Measurements from ENCODE around the gene TIMM21. TPM values are rescaled to one million over a fixed set of nuclear protein-coding genes. Genes with fewer than 3 reads are reported as not detected.

The TIMM21 gene
- polyA plus RNA-seq, 3 donors: 12.1 to 28.0 (median 23.1) TPM

DNA sequence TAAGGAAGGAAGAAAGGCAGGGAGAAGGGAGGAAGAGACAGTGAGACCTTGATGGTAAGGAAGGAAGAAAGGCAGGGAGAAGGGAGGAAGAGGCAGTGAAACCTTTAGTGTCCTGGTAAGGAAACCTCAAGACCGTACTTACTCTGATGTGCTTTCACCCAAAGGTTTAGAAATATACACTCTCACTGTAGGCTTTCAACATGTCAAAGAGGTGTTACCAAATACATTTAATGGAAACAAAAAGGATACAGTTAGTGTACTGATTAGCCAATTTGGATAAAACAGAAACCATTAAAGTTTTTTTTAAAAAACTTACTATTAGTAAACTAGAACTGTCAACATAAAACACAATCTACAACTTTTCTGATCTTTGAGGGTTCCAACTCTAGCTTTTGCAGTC is 7.7 kb upstream of the TIMM21 start:
- WGBS, 3 donors: 33 to 74% (median 56%) methylated on average over 1 of the region's 1 CpG
- H3K27ac ChIP-seq (ENCODE audit: low read depth, low read length): no peak overlapping the region

DNA sequence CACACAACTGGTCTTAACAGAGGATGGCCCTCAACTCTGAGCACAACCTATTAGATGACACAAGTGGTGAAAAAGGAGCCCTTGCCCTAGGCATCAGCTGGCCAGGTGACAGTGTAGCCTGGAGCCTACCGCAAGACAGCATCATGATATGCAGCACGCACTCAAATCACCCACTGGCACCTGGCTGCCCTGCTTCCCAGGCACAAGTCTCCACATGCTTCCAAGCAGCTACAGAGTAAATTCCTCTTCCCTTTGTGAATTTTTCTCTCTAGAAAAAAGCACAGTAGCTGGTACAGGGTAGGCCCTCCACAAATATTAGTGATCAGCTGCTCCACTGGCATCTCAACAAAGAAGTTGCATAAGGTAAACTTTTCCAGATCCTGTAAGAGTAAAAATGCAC is 6.7 kb upstream of the TIMM21 start:
- no peak overlapping the region for H3K27ac ChIP-seq (ENCODE audit: low read depth, low read length)
- 86 to 93% (median 88%) methylated on average over 2 of the region's 2 CpGs for WGBS, 3 donors

GRCh38 chr18:74142252-74142651 is 6.1 kb upstream of the TIMM21 start:
- WGBS, 3 donors: 69 to 76% (median 75%) methylated on average over 2 of the region's 2 CpGs
- no peak overlapping the region for H3K27ac ChIP-seq (ENCODE audit: low read depth, low read length)

GRCh38 chr18:74146756-74147155 is 1.6 kb upstream of the TIMM21 start:
- no peak overlapping the region for H3K27ac ChIP-seq (ENCODE audit: low read depth, low read length)
- WGBS, 3 donors: 34 to 48% (median 44%) methylated on average over 3 of the region's 3 CpGs

DNA sequence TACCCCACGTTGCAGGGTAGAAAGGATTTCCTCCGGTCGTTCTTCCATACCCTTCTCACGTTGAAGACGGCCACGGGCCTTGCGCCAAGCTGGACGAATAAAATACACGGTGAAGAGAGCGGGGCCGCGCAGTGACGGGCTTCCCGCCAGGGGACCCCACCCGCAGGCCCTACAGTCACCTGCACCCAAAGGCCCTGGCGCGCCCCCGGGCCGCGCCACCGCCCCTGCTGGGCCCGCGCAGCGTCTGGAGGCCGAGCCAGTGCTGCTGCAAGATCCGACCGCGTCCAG is 888 bp upstream of the TIMM21 start:
- H3K27ac ChIP-seq (ENCODE audit: low read depth, low read length): no peak overlapping the region
- 0% methylated on average over 23 to 28 of the region's 28 CpGs for WGBS, 3 donors

DNA sequence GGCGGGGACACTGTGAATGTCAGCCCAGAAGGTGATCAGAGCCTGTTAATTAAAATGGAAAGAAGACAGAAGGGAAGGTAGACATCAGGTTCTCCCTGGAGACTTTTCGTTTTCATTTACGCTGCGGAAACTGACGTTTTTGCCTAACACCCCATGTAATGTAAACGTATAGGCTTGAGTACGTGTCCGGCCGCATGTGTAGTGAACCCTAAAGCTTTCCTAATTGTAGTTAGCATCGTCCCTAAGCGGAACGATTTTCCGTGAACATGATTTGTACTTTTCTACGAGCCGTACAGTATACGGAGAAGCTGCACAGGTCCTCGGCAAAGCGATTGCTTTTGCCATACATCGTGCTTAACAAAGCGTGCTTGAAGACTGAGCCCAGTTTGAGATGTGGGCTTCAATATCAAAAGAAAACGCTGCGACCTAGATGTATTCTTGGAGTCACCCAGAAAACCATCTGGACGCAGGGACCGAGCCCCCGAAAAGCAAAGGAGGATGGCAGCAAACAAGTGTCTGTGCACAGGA is 284 bp downstream of the TIMM21 start:
- 0 to 1% (median 0%) methylated on average over 25 of the region's 25 CpGs for WGBS, 3 donors
- H3K27ac ChIP-seq (ENCODE audit: low read depth, low read length): no peak overlapping the region

DNA sequence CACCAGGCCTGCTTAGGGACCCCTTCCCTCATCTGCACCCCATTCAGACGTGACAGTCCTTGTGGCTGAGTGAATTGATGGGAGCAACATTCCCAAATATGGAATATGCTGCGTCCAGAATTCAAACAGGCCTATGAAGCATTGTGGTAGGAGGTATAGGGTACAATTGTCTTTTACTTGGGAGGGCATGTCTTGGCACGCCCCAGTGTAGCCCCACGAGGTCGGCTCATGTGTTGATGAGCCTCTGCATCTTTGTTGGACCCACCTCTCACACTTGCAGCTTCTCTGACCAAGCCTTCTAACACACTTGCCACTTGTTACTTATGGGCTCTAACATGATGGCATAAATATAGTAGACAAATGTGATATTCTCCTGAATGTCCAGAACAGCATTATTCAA is 1.6 kb downstream of the TIMM21 start:
- 75 to 79% (median 76%) methylated on average over 5 of the region's 5 CpGs for WGBS, 3 donors
- H3K27ac ChIP-seq (ENCODE audit: low read depth, low read length): no peak overlapping the region

GRCh38 chr18:74152270-74152669 is 3.9 kb downstream of the TIMM21 start:
- H3K27ac ChIP-seq (ENCODE audit: low read depth, low read length): no peak overlapping the region
- 75 to 84% (median 79%) methylated on average over 6 of the region's 6 CpGs for WGBS, 3 donors

GRCh38 chr18:74152857-74153256 is 4.5 kb downstream of the TIMM21 start:
- no peak overlapping the region for H3K27ac ChIP-seq (ENCODE audit: low read depth, low read length)
- 91 to 94% (median 92%) methylated on average over 2 of the region's 2 CpGs for WGBS, 3 donors

- 85 to 86% (median 85%) methylated on average over 4 of the region's 4 CpGs for WGBS, 3 donors
- no peak overlapping the region for H3K27ac ChIP-seq (ENCODE audit: low read depth, low read length)
Observed at GRCh38 chr18:74153377-74153776, 5.1 kb downstream of the TIMM21 start.

- 92 to 95% (median 94%) methylated on average over 4 of the region's 4 CpGs for WGBS, 3 donors
- H3K27ac ChIP-seq (ENCODE audit: low read depth, low read length): no peak overlapping the region
Observed at GRCh38 chr18:74153793-74154192, 5.5 kb downstream of the TIMM21 start.

DNA sequence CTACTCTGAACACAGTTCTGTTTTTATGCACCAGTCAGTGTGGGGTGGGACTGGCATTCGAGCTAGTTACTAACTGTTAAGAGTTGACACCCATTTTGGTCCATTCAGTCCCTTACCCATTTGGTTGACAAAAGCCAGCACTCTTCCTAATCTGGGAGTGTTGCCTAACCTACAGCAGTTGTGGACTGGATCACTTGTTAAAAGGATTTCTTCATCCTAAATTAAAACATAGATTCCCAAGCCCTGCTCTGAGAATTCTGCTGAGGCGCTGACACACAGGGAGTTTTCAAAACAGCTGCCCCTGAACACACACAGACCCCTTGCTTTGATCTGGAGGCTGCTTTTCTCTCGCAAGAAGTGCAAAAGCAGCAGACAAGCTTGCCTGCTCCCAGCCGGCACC is 6.4 kb downstream of the TIMM21 start:
- 91 to 93% (median 92%) methylated on average over 4 of the region's 4 CpGs for WGBS, 3 donors
- no peak overlapping the region for H3K27ac ChIP-seq (ENCODE audit: low read depth, low read length)

- 82 to 88% (median 84%) methylated on average over 4 of the region's 4 CpGs for WGBS, 3 donors
- H3K27ac ChIP-seq (ENCODE audit: low read depth, low read length): no peak overlapping the region
Observed at GRCh38 chr18:74155276-74155675, 7.0 kb downstream of the TIMM21 start.

GRCh38 chr18:74163019-74163660 is 14.8 kb downstream of the TIMM21 start:
- WGBS, 3 donors: 50 to 76% (median 56%) methylated on average over 11 of the region's 11 CpGs
- no peak overlapping the region for H3K27ac ChIP-seq (ENCODE audit: low read depth, low read length)

GRCh38 chr18:74166386-74166785 is 18.1 kb downstream of the TIMM21 start:
- 18 to 70% (median 66%) methylated on average over 7 of the region's 7 CpGs for WGBS, 3 donors
- H3K27ac ChIP-seq (ENCODE audit: low read depth, low read length): no peak overlapping the region

DNA sequence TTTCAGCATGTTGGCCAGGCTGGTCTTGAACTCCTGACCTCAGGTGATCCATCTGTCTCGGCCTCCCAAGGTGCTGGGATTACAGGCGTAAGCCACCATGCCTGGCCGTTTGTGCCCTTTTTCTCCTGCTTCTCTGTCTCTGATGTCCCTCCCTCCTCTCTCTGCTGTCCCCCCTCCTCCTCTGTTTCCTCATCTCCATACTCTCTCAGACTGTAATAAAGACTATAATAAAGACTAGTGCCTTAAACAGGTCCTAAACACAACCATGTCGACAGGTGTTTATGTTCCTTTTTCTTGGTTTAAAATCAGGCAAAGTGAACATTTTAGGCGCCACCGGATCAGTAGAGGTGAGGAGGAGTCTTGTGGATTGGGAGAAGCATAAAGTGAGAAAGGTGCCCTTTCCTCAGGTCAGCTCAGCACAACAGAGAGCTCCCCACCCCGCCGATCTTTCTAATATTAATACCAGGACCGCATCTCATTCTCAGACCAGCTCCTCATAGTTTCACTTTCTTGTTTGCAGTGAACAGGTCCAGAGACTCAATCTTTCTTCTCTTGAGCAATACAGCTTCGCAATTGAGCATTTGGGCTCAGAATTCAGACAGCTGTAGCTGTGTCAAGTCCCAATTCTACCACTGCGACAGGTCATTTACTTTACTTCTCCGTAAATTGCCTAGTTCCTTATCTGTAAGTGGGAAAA is 23.7 kb downstream of the TIMM21 start:
- H3K27ac ChIP-seq (ENCODE audit: low read depth, low read length): no peak overlapping the region
- WGBS, 3 donors: 40 to 62% (median 43%) methylated on average over 12 of the region's 12 CpGs

DNA sequence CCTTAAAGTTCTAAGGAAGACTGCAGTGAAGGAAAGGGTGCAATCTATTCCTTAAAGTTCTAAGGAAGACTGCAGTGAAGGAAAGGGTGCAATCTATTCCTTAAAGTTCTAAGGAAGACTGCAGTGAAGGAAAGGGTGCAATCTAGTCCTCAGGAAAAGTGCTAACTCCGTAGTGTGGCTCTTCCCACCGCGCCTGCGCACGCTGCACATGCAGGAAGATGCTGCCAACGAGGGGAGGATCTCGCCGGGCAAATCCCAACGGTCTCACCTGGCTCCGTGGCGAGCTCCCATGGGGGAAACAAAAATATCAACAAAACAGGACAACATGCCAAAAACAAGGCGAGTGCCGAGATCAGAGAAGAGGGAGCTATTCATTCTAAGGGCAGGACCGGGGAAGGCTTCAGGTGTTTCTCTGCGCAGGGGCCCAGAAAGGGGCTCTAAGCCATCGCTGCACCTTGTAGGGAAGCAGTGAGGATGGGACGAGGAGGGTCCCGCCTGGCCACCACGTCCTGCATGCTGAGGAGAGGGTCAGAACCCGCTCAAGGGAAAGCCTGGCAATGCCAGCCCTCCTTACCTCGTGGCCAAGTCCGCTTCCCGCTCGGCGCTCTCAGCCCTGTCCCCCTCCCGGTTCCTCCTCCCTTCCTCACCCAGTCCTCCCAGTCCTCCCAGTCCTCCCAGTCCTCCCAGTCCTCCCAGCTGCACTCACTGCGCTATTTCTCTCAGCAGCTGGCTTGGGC is 24.5 kb downstream of the TIMM21 start:
- H3K27ac ChIP-seq (ENCODE audit: low read depth, low read length): no peak overlapping the region
- WGBS, 3 donors: 76 to 79% (median 78%) methylated on average over 27 of the region's 27 CpGs

DNA sequence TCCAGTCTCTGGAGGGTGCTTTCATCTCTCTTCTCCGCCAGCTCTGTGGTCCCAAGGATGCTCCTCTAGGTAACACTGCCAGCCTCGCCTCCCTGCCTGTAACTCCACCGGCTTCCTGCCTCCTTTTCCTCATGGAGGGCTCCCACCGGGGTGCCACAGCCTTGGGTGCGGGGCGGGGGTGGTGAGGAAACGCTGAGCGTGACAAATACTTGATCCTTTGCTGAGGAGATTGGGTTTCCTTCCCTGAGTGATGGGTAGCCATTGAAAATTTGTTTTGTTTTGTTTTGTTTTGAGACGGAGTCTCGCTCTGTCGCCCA is 25.1 kb downstream of the TIMM21 start:
- H3K27ac ChIP-seq (ENCODE audit: low read depth, low read length): no peak overlapping the region
- 87 to 93% (median 90%) methylated on average over 11 of the region's 11 CpGs for WGBS, 3 donors

DNA sequence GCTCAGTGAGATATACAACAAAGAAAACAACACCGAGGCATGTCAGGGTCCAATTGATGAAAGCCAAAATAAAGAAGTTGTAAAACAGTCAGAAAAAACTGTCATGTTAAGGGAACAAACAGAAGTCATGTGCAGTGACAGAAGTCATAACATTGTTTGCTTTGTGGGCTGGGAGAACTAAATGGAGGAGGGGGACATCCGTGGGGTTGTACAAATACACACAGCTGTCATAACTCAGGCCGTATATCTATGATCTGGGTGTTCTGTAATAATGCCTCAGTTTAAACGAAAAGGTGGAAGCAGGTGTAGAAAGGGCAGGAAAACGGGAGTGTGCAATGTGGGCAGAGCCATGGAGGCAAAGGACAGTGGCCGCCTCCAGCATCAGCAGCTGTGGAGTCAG is 27.3 kb downstream of the TIMM21 start:
- WGBS, 3 donors: 47 to 65% (median 60%) methylated on average over 6 of the region's 6 CpGs

DNA sequence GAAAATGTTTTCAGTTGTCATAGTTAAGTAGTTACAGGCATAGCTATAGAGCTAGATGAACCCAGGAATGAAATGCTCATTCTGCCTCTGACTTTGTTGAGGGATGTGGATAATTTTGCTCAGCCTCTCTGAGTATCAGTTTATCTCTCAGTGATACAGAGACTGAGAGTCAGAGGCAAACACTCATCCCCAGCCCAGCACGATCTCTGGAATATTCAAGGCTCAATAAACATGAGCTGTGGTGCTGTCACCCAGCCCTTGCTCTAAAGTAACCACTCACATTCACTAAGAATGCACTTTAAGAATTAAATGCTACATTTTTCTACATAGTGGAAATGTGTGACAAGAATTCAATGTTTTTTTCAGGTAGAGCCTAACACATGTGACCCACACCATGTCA is 30.6 kb downstream of the TIMM21 start:
- WGBS, 3 donors: 72 to 90% (median 88%) methylated on average over 1 of the region's 1 CpG

More for the DNA sequence above, 27.3 kb downstream of the TIMM21 start:
- H3K27ac ChIP-seq (ENCODE audit: low read depth, low read length): no peak overlapping the region

More for the DNA sequence above, 30.6 kb downstream of the TIMM21 start:
- H3K27ac ChIP-seq (ENCODE audit: low read depth, low read length): no peak overlapping the region
